Measurements from ENCODE around the gene MAIP1.
A peak's percentile ranks its signal among the peaks of the same experiment; 100 is the strongest.

The MAIP1 gene

GRCh38 chr2:199916980-199917379, 38.4 kb upstream of the MAIP1 start:
- H3K27ac ChIP-seq (replicated peaks; ENCODE audit: low read length) = no peak overlapping the region
- no peak overlapping the region for H3K4me2 ChIP-seq (ENCODE audit: insufficient read depth, low read length, poor library complexity, severe bottlenecking)
- H3K18ac ChIP-seq (ENCODE audit: low read length) = no peak overlapping the region
- no CpG with 5 or more reads among the region's 4 CpGs for WGBS, 2 donors (ENCODE audit: extremely low coverage in 2 of 2, insufficient read length in 2 of 2, insufficient replicate concordance in 1 of 2)
- H2BK15ac ChIP-seq (ENCODE audit: low read length) = no peak overlapping the region
- no peak overlapping the region for H3K23ac ChIP-seq (ENCODE audit: low read depth, low read length, poor library complexity)
- H4K8ac ChIP-seq (ENCODE audit: low read depth, low read length) = no peak overlapping the region
- no peak overlapping the region for H3K4ac ChIP-seq (ENCODE audit: low read length)
- H2AK5ac ChIP-seq (ENCODE audit: low read depth, low read length) = no peak overlapping the region
- peaks cover 7% of the 10 kb centered on the region for H3K79me1 ChIP-seq (ENCODE audit: low read depth, low read length)
- no peak overlapping the region for H2BK120ac ChIP-seq (ENCODE audit: low read depth, low read length)
- H3K4me1 ChIP-seq (ENCODE audit: control insufficient read depth in 2 of 2, insufficient read depth in 1 of 2, low read depth in 1 of 2, low read length in 2 of 2) = peaks cover 0 to 1% of the 10 kb centered on the region in 2 donors
- no peak overlapping the region for H2BK12ac ChIP-seq (ENCODE audit: low read length)
- DNase-seq (ENCODE audit: low spot score) = no peak
- no peaks in the 10 kb centered on the region for H3K27me3 ChIP-seq (ENCODE audit: control insufficient read depth in 3 of 3, insufficient read depth in 3 of 3, low read depth in 1 of 3, low read length in 3 of 3)
- no peak overlapping the region for H3K4me3 ChIP-seq (ENCODE audit: low read length in 2 of 2)
- H3K9me3 ChIP-seq (replicated peaks in 1 of 2; ENCODE audit: control insufficient read depth in 2 of 2, insufficient read depth in 1 of 2, low read depth in 1 of 2, low read length in 2 of 2) = peaks cover 6 to 39% of the 10 kb centered on the region in 2 donors
- H4K91ac ChIP-seq (ENCODE audit: low read depth, low read length, poor library complexity) = no peak overlapping the region
- no peak overlapping the region for H2AFZ ChIP-seq (ENCODE audit: low read length)
- no peak overlapping the region for H3K9ac ChIP-seq (ENCODE audit: low read depth, low read length, poor library complexity)
- H3K14ac ChIP-seq (ENCODE audit: low read length) = peak overlapping the region; percentile 56
- no peak overlapping the region for H2BK5ac ChIP-seq (ENCODE audit: low read length)
- peaks cover 19 to 79% of the 10 kb centered on the region in 2 donors for H3K36me3 ChIP-seq (replicated peaks in 1 of 2; ENCODE audit: control insufficient read depth in 2 of 2, insufficient read depth in 2 of 2, low read length in 2 of 2)

- no CpG with 5 or more reads among the region's 5 CpGs for WGBS, 2 donors (ENCODE audit: extremely low coverage in 2 of 2, insufficient read length in 2 of 2, insufficient replicate concordance in 1 of 2)
- Histone ChIP-seq H3K4me3 (ENCODE audit: low read length in 2 of 2) (no peak overlapping the region), H3K4me2 (ENCODE audit: insufficient read depth, low read length, poor library complexity, severe bottlenecking) (no peak overlapping the region), H2AFZ (ENCODE audit: low read length) (no peak overlapping the region), H3K23ac (ENCODE audit: low read depth, low read length, poor library complexity) (no peak overlapping the region), H3K27me3 (ENCODE audit: control insufficient read depth in 3 of 3, insufficient read depth in 3 of 3, low read depth in 1 of 3, low read length in 3 of 3) (no peaks in the 10 kb centered on the region), H4K8ac (ENCODE audit: low read depth, low read length) (no peak overlapping the region), H2BK5ac (ENCODE audit: low read length) (no peak overlapping the region), H3K36me3 (replicated peaks in 1 of 2; ENCODE audit: control insufficient read depth in 2 of 2, insufficient read depth in 2 of 2, low read length in 2 of 2) (peaks cover 8 to 87% of the 10 kb centered on the region in 2 donors), H2BK15ac (ENCODE audit: low read length) (no peak overlapping the region), H2BK12ac (ENCODE audit: low read length) (no peak overlapping the region), H2AK5ac (ENCODE audit: low read depth, low read length) (no peak overlapping the region), H3K9ac (ENCODE audit: low read depth, low read length, poor library complexity) (no peak overlapping the region), H3K18ac (ENCODE audit: low read length) (no peak overlapping the region), H3K4ac (ENCODE audit: low read length) (no peak overlapping the region), H4K91ac (ENCODE audit: low read depth, low read length, poor library complexity) (no peak overlapping the region), H3K4me1 (ENCODE audit: control insufficient read depth in 2 of 2, insufficient read depth in 1 of 2, low read depth in 1 of 2, low read length in 2 of 2) (peaks cover 0 to 1% of the 10 kb centered on the region in 2 donors), H3K9me3 (replicated peaks in 1 of 2; ENCODE audit: control insufficient read depth in 2 of 2, insufficient read depth in 1 of 2, low read depth in 1 of 2, low read length in 2 of 2) (peaks cover 0 to 16% of the 10 kb centered on the region in 2 donors), H3K14ac (ENCODE audit: low read length) (no peak overlapping the region), H3K79me1 (ENCODE audit: low read depth, low read length) (peaks cover 2% of the 10 kb centered on the region), H3K27ac (replicated peaks; ENCODE audit: low read length) (no peak overlapping the region), H2BK120ac (ENCODE audit: low read depth, low read length) (no peak overlapping the region)
- no peak for DNase-seq (ENCODE audit: low spot score)
These were observed 32.5 kb upstream of the MAIP1 start for GRCh38 chr2:199922856-199923255.

GRCh38 chr2:199923924-199924323, 31.5 kb upstream of the MAIP1 start:
- Histone ChIP-seq H3K79me1 (ENCODE audit: low read depth, low read length) (no peaks in the 10 kb centered on the region), H3K27me3 (ENCODE audit: control insufficient read depth in 3 of 3, insufficient read depth in 3 of 3, low read depth in 1 of 3, low read length in 3 of 3) (no peaks in the 10 kb centered on the region), H3K4me3 (ENCODE audit: low read length in 2 of 2) (no peak overlapping the region), H3K4me1 (ENCODE audit: control insufficient read depth in 2 of 2, insufficient read depth in 1 of 2, low read depth in 1 of 2, low read length in 2 of 2) (peaks cover 0 to 1% of the 10 kb centered on the region in 2 donors), H3K9me3 (replicated peaks in 1 of 2; ENCODE audit: control insufficient read depth in 2 of 2, insufficient read depth in 1 of 2, low read depth in 1 of 2, low read length in 2 of 2) (peaks cover 0 to 11% of the 10 kb centered on the region in 2 donors), H3K9ac (ENCODE audit: low read depth, low read length, poor library complexity) (no peak overlapping the region), H3K4ac (ENCODE audit: low read length) (no peak overlapping the region), H4K8ac (ENCODE audit: low read depth, low read length) (no peak overlapping the region), H4K91ac (ENCODE audit: low read depth, low read length, poor library complexity) (no peak overlapping the region), H3K18ac (ENCODE audit: low read length) (no peak overlapping the region), H2BK12ac (ENCODE audit: low read length) (no peak overlapping the region), H2AK5ac (ENCODE audit: low read depth, low read length) (no peak overlapping the region), H3K27ac (replicated peaks; ENCODE audit: low read length) (no peak overlapping the region), H3K14ac (ENCODE audit: low read length) (no peak overlapping the region), H2AFZ (ENCODE audit: low read length) (no peak overlapping the region), H2BK15ac (ENCODE audit: low read length) (no peak overlapping the region), H3K36me3 (replicated peaks in 1 of 2; ENCODE audit: control insufficient read depth in 2 of 2, insufficient read depth in 2 of 2, low read length in 2 of 2) (peaks cover 5 to 85% of the 10 kb centered on the region in 2 donors), H2BK5ac (ENCODE audit: low read length) (no peak overlapping the region), H3K4me2 (ENCODE audit: insufficient read depth, low read length, poor library complexity, severe bottlenecking) (no peak overlapping the region), H3K23ac (ENCODE audit: low read depth, low read length, poor library complexity) (no peak overlapping the region), H2BK120ac (ENCODE audit: low read depth, low read length) (no peak overlapping the region)
- DNase-seq (ENCODE audit: low spot score) = no peak
- no CpG with 5 or more reads among the region's 2 CpGs for WGBS, 2 donors (ENCODE audit: extremely low coverage in 2 of 2, insufficient read length in 2 of 2, insufficient replicate concordance in 1 of 2)

- Histone ChIP-seq H3K23ac (ENCODE audit: low read depth, low read length, poor library complexity) (no peak overlapping the region), H4K91ac (ENCODE audit: low read depth, low read length, poor library complexity) (no peak overlapping the region), H3K9me3 (replicated peaks in 1 of 2; ENCODE audit: control insufficient read depth in 2 of 2, insufficient read depth in 1 of 2, low read depth in 1 of 2, low read length in 2 of 2) (no peaks in the 10 kb centered on the region), H3K14ac (ENCODE audit: low read length) (no peak overlapping the region), H3K4me3 (ENCODE audit: low read length in 2 of 2) (no peak overlapping the region), H3K79me1 (ENCODE audit: low read depth, low read length) (no peaks in the 10 kb centered on the region), H3K4me1 (ENCODE audit: control insufficient read depth in 2 of 2, insufficient read depth in 1 of 2, low read depth in 1 of 2, low read length in 2 of 2) (no peaks in the 10 kb centered on the region), H3K27ac (replicated peaks; ENCODE audit: low read length) (no peak overlapping the region), H2AFZ (ENCODE audit: low read length) (no peak overlapping the region), H2BK12ac (ENCODE audit: low read length) (no peak overlapping the region), H2AK5ac (ENCODE audit: low read depth, low read length) (no peak overlapping the region), H3K27me3 (ENCODE audit: control insufficient read depth in 3 of 3, insufficient read depth in 3 of 3, low read depth in 1 of 3, low read length in 3 of 3) (no peaks in the 10 kb centered on the region), H3K18ac (ENCODE audit: low read length) (no peak overlapping the region), H2BK5ac (ENCODE audit: low read length) (no peak overlapping the region), H2BK15ac (ENCODE audit: low read length) (no peak overlapping the region), H3K9ac (ENCODE audit: low read depth, low read length, poor library complexity) (no peak overlapping the region), H3K36me3 (replicated peaks in 1 of 2; ENCODE audit: control insufficient read depth in 2 of 2, insufficient read depth in 2 of 2, low read length in 2 of 2) (peaks cover 6 to 88% of the 10 kb centered on the region in 2 donors), H3K4ac (ENCODE audit: low read length) (no peak overlapping the region), H4K8ac (ENCODE audit: low read depth, low read length) (no peak overlapping the region), H2BK120ac (ENCODE audit: low read depth, low read length) (no peak overlapping the region), H3K4me2 (ENCODE audit: insufficient read depth, low read length, poor library complexity, severe bottlenecking) (no peak overlapping the region)
- WGBS, 2 donors (ENCODE audit: extremely low coverage in 2 of 2, insufficient read length in 2 of 2, insufficient replicate concordance in 1 of 2) = no CpG with 5 or more reads among the region's 1 CpG
- DNase-seq (ENCODE audit: low spot score) = no peak
These were observed 28.6 kb upstream of the MAIP1 start for GRCh38 chr2:199926806-199927205.

All from neuronal stem cell (in vitro differentiated cells).